Measurements from ENCODE around the gene SARS2. TPM values are rescaled to one million over a fixed set of nuclear protein-coding genes. Genes with fewer than 3 reads are reported as not detected.

SARS2 gene
- total RNA-seq, 1 donor from 2014 or later = 36.7 TPM

- no peak overlapping the region for H3K27ac Mint-ChIP-seq (ENCODE audit: unreplicated experiment)
- no peaks in the 10 kb centered on the region for H3K27me3 Mint-ChIP-seq (ENCODE audit: unreplicated experiment)
- peak overlapping the region; percentile 37 for H3K4me3 Mint-ChIP-seq (ENCODE audit: unreplicated experiment)
- peaks cover 7% of the 10 kb centered on the region for H3K4me1 Mint-ChIP-seq (ENCODE audit: unreplicated experiment)
- no peaks in the 10 kb centered on the region for H3K9me3 Mint-ChIP-seq (ENCODE audit: unreplicated experiment)
- H3K36me3 Mint-ChIP-seq (ENCODE audit: low read depth, unreplicated experiment) = peaks cover 4% of the 10 kb centered on the region
- peak; percentile 68 for DNase-seq (ENCODE audit: low spot score)
- TF ChIP-seq, protein P1, sequence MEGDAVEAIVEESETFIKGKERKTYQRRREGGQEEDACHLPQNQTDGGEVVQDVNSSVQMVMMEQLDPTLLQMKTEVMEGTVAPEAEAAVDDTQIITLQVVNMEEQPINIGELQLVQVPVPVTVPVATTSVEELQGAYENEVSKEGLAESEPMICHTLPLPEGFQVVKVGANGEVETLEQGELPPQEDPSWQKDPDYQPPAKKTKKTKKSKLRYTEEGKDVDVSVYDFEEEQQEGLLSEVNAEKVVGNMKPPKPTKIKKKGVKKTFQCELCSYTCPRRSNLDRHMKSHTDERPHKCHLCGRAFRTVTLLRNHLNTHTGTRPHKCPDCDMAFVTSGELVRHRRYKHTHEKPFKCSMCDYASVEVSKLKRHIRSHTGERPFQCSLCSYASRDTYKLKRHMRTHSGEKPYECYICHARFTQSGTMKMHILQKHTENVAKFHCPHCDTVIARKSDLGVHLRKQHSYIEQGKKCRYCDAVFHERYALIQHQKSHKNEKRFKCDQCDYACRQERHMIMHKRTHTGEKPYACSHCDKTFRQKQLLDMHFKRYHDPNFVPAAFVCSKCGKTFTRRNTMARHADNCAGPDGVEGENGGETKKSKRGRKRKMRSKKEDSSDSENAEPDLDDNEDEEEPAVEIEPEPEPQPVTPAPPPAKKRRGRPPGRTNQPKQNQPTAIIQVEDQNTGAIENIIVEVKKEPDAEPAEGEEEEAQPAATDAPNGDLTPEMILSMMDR (IDR thresholded peaks at IDR 0.05; ENCODE audit: unreplicated experiment) = peak; percentile 65
Measured at GRCh38 chr19:38869836-38870607, 60.5 kb downstream of the SARS2 start.

DNA sequence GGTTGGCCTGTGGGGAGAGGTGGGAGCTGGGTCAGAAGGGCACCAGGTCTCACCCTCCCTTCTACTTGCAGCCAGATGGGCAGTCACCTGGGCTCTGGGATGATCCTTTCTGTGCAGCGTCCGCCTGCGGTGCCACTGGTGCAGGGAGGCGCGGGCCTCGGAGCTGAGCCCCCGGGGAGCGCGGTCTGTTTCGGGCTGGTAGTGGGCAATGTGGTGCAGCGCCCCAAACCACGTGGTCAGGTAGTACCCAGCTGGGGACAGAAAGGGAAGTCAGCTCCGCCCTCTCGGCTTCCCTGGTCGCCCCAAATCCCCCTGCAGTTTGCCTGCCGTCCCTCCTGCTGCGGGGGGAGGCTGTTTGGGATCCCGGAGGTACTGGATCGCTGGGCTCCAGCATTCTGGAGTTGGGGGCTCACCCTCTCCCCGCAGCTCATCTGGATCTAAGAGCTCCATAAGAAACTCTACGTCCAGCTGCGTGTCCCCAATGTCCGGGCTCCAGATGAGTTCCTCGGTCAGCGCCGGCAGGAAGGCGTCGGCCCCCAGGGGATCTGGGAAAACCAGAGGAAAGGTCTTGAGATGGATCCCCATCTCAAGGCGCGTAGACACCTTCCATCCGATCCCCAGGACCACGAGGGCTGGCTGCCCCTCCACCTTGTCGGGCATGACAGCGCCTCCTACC is 61.3 kb downstream of the SARS2 start:
- Mint-ChIP-seq H3K4me1 (ENCODE audit: unreplicated experiment) (peaks cover 7% of the 10 kb centered on the region), H3K27ac (ENCODE audit: unreplicated experiment) (no peak overlapping the region), H3K36me3 (ENCODE audit: low read depth, unreplicated experiment) (peaks cover 4% of the 10 kb centered on the region), H3K9me3 (ENCODE audit: unreplicated experiment) (no peaks in the 10 kb centered on the region), H3K4me3 (ENCODE audit: unreplicated experiment) (peak overlapping the region; percentile 37), H3K27me3 (ENCODE audit: unreplicated experiment) (no peaks in the 10 kb centered on the region)
- TF ChIP-seq, protein P1 (IDR thresholded peaks at IDR 0.05; ENCODE audit: unreplicated experiment) = no peak
- no peak for DNase-seq (ENCODE audit: low spot score)

- Mint-ChIP-seq H3K9me3 (ENCODE audit: unreplicated experiment) (no peaks in the 10 kb centered on the region), H3K4me3 (ENCODE audit: unreplicated experiment) (no peak overlapping the region)
Measured at GRCh38 chr19:38868551-38868950, 62.0 kb downstream of the SARS2 start.

GRCh38 chr19:38867171-38867780 is 63.3 kb downstream of the SARS2 start:
- H3K27me3 Mint-ChIP-seq (ENCODE audit: unreplicated experiment) = peaks cover 3% of the 10 kb centered on the region
- H3K4me3 Mint-ChIP-seq (ENCODE audit: unreplicated experiment) = no peak overlapping the region
- H3K9me3 Mint-ChIP-seq (ENCODE audit: unreplicated experiment) = no peaks in the 10 kb centered on the region
- H3K4me1 Mint-ChIP-seq (ENCODE audit: unreplicated experiment) = peaks cover 3% of the 10 kb centered on the region
- no peak overlapping the region for H3K27ac Mint-ChIP-seq (ENCODE audit: unreplicated experiment)
- no peaks in the 10 kb centered on the region for H3K36me3 Mint-ChIP-seq (ENCODE audit: low read depth, unreplicated experiment)
- TF ChIP-seq, protein P1 (IDR thresholded peaks at IDR 0.05; ENCODE audit: unreplicated experiment) = no peak
- DNase-seq (ENCODE audit: low spot score) = no peak

More at GRCh38 chr19:38868551-38868950, 62.0 kb downstream of the SARS2 start:
- DNase-seq (ENCODE audit: low spot score) = no peak
- H3K27ac Mint-ChIP-seq (ENCODE audit: unreplicated experiment) = no peak overlapping the region
- H3K27me3 Mint-ChIP-seq (ENCODE audit: unreplicated experiment) = no peaks in the 10 kb centered on the region
- H3K4me1 Mint-ChIP-seq (ENCODE audit: unreplicated experiment) = peaks cover 7% of the 10 kb centered on the region
- TF ChIP-seq, protein P1 (IDR thresholded peaks at IDR 0.05; ENCODE audit: unreplicated experiment) = no peak
- peaks cover 4% of the 10 kb centered on the region for H3K36me3 Mint-ChIP-seq (ENCODE audit: low read depth, unreplicated experiment)

Other genes with a start within 250 kb of the SARS2 start
- 2.9 TPM for gene CAPN12, start 186.3 kb downstream of the SARS2 start, total RNA-seq (ENCODE audit: unreplicated experiment)
- gene LGALS7, start 157.2 kb downstream of the SARS2 start, total RNA-seq (ENCODE audit: unreplicated experiment) = 3.6 TPM
- 18.8 TPM for gene LGALS7B, start 141.6 kb downstream of the SARS2 start, total RNA-seq (ENCODE audit: unreplicated experiment)
- gene LGALS4, start 117.8 kb downstream of the SARS2 start, total RNA-seq (ENCODE audit: unreplicated experiment) = 0.46 TPM
- gene ECH1, start 99.0 kb downstream of the SARS2 start, total RNA-seq (ENCODE audit: unreplicated experiment) = 101 TPM
- gene HNRNPL, start 80.8 kb downstream of the SARS2 start, total RNA-seq (ENCODE audit: unreplicated experiment) = 343 TPM
- gene RINL, start 52.5 kb downstream of the SARS2 start, total RNA-seq (ENCODE audit: unreplicated experiment) = 5.6 TPM
- 45.9 TPM for gene SIRT2, start 31.1 kb downstream of the SARS2 start, total RNA-seq (ENCODE audit: unreplicated experiment)
- gene NFKBIB, start 30.8 kb downstream of the SARS2 start, total RNA-seq (ENCODE audit: unreplicated experiment) = 16.9 TPM
- 0.87 TPM for gene CCER2, start 18.6 kb downstream of the SARS2 start, total RNA-seq (ENCODE audit: unreplicated experiment)
- gene MRPS12, start 181 bp upstream of the SARS2 start, total RNA-seq (ENCODE audit: unreplicated experiment) = 32.0 TPM
- gene FBXO17, start 45.0 kb upstream of the SARS2 start, total RNA-seq (ENCODE audit: unreplicated experiment) = 16.0 TPM
- 4.0 TPM for gene FBXO27, start 101.8 kb upstream of the SARS2 start, total RNA-seq (ENCODE audit: unreplicated experiment)
- 0.46 TPM for gene ACP7, start 153.6 kb upstream of the SARS2 start, total RNA-seq (ENCODE audit: unreplicated experiment)
- 48.8 TPM for gene PAK4, start 195.0 kb upstream of the SARS2 start, total RNA-seq (ENCODE audit: unreplicated experiment)

All from endothelial cell (in vitro differentiated cells).